ENCODE measurements around the gene SLC9C2.
"Not testable (repeated sequence)": the region's sequence is repeated elsewhere in the genome, so short reads cannot be mapped to it uniquely, and the experiment has no call there.

The SLC9C2 gene

DNA sequence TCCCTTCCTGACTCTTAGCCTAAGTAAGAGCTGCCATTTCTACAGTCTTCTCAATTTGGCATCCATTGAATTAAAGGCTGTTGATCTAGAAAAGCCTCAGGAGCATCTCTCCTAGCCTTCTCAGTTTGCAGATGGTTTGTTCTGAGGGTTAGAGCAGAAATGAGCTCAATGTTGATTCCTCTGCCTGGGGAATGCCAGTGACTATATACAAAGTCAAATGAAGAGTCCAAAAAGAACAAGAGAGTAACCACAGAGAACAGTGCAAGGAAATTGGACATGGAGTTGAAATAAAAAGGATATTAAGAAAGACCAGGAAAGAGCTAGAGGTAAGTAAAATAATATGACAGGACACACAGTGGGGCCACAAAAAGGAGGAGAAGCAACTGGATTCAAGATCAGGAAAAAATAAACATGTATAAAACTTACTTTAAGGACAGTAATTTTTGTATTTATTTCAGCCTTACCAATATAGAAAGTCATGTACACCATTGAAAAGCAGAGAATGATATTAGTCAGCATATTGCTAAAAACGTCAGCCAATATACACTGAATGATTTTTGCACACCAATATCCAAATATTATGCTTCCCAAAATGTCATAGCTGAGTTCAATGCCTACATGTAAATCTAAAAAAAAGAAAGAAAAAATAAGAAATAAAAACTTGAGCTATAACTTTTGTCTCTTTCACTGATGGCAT lies 21.3 kb downstream of the SLC9C2 start:
- no peak for DNase-seq (ENCODE audit: low read depth in 2 of 2)

- no peak for DNase-seq (ENCODE audit: low read depth in 2 of 2)
These were observed 22.2 kb downstream of the SLC9C2 start for GRCh38 chr1:173580658-173581057.

- DNase-seq (ENCODE audit: low read depth in 2 of 2): no peak
These were observed 22.8 kb downstream of the SLC9C2 start for GRCh38 chr1:173580071-173580470.

DNA sequence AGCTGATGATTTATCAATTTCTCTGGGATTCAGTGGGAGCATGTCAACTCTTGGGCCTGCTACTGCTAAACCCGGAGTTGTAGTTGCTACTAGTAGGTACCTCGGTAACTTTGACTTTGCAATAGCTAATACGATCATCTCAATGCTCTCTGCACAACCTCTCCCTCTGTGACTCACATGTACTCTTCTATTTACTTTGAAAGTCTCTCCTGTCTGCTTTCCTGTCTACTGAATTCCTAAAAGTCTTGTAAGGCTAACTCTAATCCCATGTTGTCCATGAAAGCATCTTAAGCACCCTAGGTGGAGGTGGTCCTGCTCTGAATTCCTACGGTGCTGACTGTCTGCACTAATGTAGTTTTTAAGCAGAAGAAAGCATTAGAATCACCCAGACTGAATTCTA lies 29.3 kb downstream of the SLC9C2 start:
- DNase-seq (ENCODE audit: low read depth in 2 of 2): no peak

DNA sequence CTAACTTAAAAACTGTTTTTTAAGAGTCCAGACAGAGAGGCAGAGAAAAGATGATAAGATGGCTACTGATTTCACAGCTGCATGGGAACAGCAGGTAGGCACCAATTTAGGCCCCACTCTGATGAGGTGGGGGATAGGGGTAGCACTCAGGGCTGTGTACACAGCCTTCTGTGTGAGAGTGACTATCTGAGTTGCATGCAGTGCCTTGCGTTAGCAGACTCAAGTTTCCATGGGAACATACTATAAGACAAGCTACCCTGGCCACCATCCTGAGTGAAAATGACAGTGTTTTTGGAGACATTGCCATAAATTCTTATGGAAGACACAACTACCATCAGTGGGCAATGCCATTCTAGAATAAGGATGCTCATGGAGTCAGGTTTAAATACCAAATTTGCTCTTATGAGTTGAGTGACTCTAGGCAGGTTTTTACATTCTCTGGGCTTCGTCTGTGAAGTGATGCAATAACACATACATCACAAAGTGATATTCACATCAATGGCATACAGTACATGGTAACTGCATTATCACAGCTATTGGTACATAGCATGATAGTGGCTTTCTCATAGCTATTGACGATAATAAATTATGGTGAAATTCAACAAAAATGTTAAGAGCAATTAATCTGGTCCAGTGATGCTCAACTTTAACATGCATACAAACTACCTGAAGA lies 30.5 kb downstream of the SLC9C2 start:
- DNase-seq (ENCODE audit: low read depth in 2 of 2): no peak

DNA sequence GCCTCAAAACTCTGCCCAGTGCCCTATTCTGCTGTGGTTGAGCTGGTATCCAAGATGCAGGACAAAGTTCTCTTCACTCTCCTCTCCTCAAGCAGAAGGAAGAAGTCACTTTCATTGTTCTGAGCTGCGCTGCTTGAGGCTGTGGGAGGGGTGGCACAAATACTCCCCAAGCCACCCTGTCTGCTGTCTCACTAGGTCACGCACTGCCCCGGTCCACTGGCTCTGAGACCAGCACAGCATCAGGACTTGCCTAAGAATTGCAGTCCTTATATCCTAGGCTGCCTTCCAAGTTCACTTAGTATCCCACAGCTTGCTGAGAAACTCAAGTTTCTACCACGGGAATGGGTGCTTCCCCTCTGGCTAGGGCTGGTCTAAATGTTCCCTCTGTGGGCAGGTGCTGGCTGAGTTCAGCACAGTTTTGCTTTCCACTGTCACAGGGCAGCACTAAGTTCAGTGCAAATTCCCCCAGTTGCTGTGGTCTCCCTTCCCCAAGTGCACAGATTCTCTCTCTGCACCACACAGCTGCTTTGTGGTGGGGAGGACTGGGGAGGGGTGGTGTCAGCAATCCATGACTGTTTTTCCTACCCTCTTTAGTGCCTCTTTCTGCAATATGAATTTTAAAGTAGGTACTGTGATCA lies 32.4 kb downstream of the SLC9C2 start:
- DNase-seq (ENCODE audit: low read depth in 2 of 2): no peak

DNA sequence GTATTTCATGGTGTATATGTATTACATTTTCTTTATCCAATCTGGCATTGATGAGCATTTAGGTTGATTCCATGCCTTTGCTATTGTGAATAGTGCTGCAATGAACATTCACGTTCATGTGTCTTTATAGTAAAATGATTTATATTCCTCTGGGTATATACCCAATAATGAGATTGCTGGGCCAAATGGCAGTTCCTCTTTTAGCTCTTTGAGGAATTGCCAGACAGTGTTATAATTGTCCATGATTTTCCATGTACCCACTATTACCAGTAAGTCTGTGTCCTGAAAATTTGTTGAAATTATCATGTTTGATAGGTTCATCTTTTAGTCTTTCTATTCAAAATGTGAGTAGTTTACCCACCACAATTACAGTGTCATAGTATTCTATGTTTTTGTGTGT lies 34.4 kb downstream of the SLC9C2 start:
- DNase-seq (ENCODE audit: low read depth in 2 of 2): no peak

- DNase-seq (ENCODE audit: low read depth in 2 of 2): not testable (repeated sequence)
These were observed 39.0 kb downstream of the SLC9C2 start for GRCh38 chr1:173563846-173564245.

- DNase-seq (ENCODE audit: low read depth in 2 of 2): no peak
These were observed 40.1 kb downstream of the SLC9C2 start for GRCh38 chr1:173562813-173563212.

- DNase-seq (ENCODE audit: low read depth in 2 of 2): no peak
These were observed 41.6 kb downstream of the SLC9C2 start for GRCh38 chr1:173561263-173561662.

- DNase-seq (ENCODE audit: low read depth in 2 of 2): no peak
These were observed 42.5 kb downstream of the SLC9C2 start for GRCh38 chr1:173560285-173560880.

- no peak for DNase-seq (ENCODE audit: low read depth in 2 of 2)
These were observed 47.1 kb downstream of the SLC9C2 start for GRCh38 chr1:173555651-173556305.

DNA sequence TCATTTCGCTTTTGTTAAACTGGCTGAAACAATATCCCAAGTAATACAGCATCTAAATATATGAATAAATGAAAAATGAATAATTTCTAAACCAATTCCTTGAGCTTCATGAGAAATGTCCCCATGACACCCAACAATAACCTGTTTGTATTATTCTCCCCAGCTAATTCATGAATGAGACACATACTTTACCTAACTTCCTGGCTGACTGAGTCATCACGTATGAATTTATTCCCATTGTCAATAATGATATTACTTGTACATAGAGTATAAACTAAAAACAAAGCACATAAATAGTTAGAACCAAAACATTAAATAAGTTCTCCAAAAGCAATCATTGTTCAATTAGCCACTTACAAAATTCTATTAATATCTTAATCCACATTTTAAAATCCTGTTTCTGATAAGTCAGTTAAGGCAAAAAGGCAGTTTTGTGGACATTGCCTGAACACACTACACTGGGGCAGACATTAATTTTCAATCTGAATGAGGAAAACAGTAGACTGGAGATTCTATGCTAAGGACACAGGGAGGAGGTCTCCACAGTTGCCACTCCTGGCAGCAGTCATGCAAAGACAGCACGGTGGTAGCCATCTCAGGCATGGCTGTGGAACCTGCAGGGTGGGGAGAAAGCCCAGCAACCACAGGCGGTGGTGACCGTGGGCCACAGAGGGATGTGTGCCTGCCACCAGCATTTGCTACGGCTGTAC lies 48.2 kb downstream of the SLC9C2 start:
- no peak for DNase-seq (ENCODE audit: low read depth in 2 of 2)

GRCh38 chr1:173554089-173554488 lies 48.8 kb downstream of the SLC9C2 start:
- no peak for DNase-seq (ENCODE audit: low read depth in 2 of 2)

DNA sequence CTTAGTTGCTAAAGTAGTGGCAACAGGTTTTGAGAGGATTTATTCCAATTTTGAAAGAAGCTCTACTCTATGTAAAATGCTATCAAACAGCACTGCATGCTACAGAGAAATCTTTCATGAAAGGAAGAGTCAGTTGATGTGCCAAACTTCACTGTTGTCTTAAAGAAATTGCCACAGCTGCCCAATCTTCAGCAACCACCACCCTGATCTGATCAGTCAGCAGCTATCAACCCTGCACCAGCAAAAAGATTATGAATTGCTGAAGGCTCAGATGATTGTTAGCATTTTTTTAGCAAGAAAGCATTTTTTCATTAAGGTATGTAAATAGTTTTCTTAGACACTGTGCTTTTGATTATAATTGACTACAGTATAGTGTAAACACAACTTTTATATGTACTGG lies 49.6 kb downstream of the SLC9C2 start:
- no peak for DNase-seq (ENCODE audit: low read depth in 2 of 2)

DNA sequence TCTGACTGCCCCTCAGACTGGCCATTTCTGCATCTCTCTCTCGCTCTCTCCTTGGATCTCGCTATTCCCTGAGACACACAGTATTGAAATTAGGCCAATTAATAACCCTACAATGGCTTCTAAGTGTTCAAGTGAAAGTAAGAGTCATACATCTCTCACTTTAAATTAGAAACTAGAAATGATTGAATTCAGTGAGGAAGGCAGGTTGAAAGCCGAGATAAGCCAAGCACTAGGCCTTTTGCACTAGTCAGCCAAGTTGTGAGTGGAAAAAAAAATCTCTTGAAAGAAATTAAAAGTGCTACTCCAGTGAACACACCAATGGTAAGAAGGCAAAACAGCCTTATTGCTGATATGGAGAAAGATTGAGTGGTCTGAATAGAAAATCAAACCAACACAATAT lies 51.2 kb downstream of the SLC9C2 start:
- DNase-seq (ENCODE audit: low read depth in 2 of 2): no peak

DNA sequence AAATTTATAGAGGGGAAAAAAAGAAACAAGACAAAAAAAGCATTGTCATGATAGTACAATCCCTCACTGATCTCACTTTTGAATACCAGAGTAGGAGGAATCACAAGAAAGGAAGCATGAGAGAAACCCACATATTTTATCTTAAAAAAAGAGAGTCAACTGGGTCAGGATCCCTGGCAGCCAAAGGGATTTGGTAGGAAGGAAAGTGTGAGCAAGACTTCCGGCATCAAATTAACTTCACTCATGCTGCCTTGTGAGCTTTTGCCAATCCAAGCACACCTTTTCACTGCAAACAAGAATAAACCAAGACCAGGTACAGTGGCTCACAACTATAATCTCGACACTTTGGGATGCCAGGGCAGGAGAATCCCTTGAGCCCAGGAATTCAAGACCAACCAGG lies 53.1 kb downstream of the SLC9C2 start:
- DNase-seq (ENCODE audit: low read depth in 2 of 2): no peak

DNA sequence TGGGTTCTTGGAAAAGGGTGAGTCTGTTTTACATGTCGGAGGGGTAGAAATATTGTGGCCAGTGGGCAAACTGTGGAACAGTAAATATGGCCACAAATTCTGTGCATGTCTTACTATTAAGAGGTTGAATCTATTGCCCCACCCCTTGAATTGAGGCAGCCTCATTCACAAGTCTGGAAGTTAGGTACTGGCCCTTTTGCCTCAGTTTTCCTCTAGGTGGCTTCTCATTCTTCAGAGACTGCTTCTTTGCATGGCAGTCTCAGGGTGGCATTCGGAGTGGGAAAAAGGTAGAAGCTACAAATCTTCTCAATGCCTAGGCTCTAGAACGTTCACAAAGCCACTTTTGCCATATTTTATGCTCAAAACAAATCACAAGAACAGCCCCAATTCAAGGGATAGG lies 57.2 kb downstream of the SLC9C2 start:
- no peak for DNase-seq (ENCODE audit: low read depth in 2 of 2)

- no peak for DNase-seq (ENCODE audit: low read depth in 2 of 2)
These were observed 66.6 kb downstream of the SLC9C2 start for GRCh38 chr1:173536223-173536622.

- DNase-seq (ENCODE audit: low read depth in 2 of 2): no peak
These were observed 70.6 kb downstream of the SLC9C2 start for GRCh38 chr1:173532237-173532636.

All from stimulated activated CD8-positive, alpha-beta memory T cell treated with anti-CD3 and anti-CD28 coated beads, Interleukin-7, amount 100 ng/mL, for 4 hours (primary cell).